HTERT RPE-1 (cell line): ENCODE measurements around the gene ATP13A4.

Source experiments
- in situ Hi-C: fragments of 300-500 bp; cut with MboI; formaldehyde crosslinking; loops from 4 replicates; pipeline ENCODE4 v1.14.3; 2020; ENCODE audit warnings: low sequenced_read_pairs

ATP13A4 gene

GRCh38 chr3:193498215-193498614 is 56.5 kb downstream of the ATP13A4 start:
- in situ Hi-C loops, result no loop called here

- in situ Hi-C loops, result no loop called here
Measured at GRCh38 chr3:193496658-193497057, 58.0 kb downstream of the ATP13A4 start.

- in situ Hi-C loops, result no loop called here
Measured at GRCh38 chr3:193491026-193491425, 63.7 kb downstream of the ATP13A4 start.

DNA sequence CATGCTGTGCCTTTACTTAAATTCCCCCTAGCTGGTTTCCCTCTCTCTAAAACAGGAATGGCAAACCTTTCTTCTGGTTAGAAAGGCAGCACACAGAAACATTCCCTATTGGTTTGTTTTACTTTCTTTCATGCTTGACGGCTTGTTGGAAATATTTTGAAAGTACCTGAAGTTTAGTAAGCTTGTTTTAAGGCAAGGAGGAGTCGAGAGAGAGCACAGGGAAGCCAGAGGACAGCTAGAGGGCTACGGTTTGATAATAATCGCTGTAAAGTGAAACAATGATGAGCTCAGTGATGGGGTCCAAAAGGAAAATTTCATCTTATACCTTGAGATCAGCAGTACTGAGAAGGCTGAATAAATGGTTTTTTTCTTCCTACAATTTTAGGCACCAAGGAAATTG is 64.1 kb downstream of the ATP13A4 start:
- in situ Hi-C loops, result no loop called here

DNA sequence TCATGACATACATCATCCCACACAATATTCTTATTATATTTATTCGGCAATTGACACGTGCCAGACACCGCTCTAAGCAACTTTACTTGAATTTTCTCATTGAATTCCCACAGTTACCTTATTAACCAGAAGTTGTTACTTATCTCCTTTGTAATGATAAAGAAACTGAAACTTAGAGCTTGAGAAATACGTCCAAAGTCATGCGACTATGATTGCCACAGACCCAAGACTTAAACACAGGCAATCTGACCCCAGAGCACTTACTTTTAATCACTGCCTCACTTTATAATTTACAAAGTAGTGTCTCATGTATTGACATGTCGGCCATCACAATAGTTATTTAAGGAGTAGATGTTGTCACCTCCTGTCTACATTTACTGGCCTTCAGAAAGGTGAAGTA is 64.7 kb downstream of the ATP13A4 start:
- in situ Hi-C loops, result no loop called here

GRCh38 chr3:193488741-193489140 is 66.0 kb downstream of the ATP13A4 start:
- in situ Hi-C loops, result no loop called here

GRCh38 chr3:193483988-193484539 is 70.6 kb downstream of the ATP13A4 start:
- in situ Hi-C loops, result no loop called here

DNA sequence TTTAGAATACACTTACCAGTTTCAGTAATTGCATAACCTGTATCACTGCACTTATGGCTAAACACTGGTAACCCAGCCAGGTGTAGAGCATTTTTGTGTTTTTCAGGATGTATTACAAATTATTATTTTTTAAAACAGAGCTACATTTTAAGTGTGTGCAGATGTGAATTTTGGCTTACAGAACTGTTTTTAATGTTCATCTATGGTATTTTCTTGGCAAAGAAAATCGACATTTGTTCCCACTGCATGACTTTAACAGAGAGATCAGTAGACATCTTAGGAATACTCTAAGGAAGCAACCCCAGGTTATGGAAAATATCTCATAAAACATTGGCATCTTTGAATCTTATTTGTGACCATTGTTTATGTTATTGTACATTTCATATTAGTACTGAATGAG is 73.3 kb downstream of the ATP13A4 start:
- in situ Hi-C loops, result no loop called here

DNA sequence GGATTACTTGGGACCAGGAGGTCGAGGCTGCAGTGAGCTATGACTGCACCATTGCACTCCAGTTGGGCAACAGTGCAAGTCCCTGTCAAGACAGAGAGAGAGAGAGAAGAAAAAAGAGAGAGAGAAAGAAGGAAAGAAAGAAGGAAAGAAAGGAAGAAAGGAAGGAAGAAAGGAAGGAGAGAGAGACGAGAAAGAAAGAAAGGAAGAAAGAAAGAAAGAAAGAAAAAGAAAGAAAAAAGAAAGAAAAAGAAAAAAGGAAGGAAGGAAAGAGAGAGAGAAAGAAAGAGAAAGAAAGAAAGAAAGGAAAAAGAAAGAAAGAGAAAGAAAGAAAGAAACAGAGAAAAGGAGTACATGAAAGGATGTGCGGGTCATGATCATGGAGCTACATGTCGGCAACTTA is 80.2 kb downstream of the ATP13A4 start:
- in situ Hi-C loops, result no loop called here

- in situ Hi-C loops, result no loop called here
Measured at GRCh38 chr3:193470710-193471109, 84.0 kb downstream of the ATP13A4 start.

GRCh38 chr3:193465992-193466608 is 88.6 kb downstream of the ATP13A4 start:
- in situ Hi-C loops, result no loop called here

DNA sequence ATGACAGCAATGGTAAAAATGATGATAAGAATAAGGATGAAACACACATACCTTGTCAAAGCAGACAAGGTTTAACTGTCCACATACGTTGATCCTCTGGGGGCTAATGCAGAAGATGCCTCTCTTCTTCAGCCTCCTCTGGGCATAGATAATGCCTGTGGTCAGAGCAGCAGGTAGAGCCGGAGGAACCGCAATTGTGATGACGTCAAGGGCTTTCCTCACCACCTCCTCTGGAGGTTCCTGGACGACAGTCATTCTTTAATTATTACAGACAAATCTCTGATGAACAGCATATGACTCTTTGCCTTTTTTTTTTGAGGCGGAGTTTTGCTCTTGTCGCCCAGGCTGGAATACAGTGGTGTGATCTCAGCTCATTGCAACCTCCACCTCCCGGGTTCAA is 89.8 kb downstream of the ATP13A4 start:
- in situ Hi-C loops, result no loop called here

- in situ Hi-C loops, result no loop called here
Measured at GRCh38 chr3:193457526-193457925, 97.2 kb downstream of the ATP13A4 start.

DNA sequence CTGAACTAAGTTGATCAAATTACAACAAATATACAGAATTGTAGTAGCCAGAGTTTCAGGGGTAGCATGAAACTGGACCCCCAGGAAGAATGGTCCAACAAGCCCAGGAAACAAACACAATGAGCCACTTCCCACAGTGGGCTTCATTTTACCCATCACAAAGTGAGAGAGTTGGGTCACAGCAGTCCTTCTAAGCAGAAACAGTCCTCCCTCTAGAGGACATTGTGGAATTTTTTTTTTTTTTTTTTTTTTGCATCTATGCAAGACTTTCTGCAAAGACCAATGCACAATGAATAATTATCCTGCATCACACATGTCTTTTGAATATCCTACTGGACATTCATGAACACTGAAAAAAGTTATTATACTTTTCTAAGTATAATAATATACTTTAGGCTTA is 102.4 kb downstream of the ATP13A4 start:
- in situ Hi-C loops, result no loop called here

DNA sequence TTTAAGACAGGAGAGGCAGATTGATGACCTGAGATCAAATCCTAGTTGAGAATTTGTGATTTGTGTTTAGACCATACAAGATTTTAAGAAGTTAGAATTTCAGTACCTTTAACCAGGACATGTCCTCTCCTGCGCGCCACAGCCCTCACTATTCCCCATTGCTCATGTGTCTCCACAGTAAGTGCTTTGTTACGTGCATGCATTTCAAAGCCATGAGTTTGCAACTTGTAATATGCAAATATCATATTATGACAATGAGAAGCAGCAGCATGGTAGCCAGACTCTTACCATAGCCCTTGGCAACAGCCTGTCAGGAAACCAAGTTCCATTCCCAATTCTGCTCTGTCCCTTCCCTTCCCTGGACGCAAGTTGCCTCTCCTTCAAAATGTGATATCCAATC is 102.8 kb downstream of the ATP13A4 start:
- in situ Hi-C loops, result no loop called here

- in situ Hi-C loops, result no loop called here
Measured at GRCh38 chr3:193446965-193447602, 107.6 kb downstream of the ATP13A4 start.

DNA sequence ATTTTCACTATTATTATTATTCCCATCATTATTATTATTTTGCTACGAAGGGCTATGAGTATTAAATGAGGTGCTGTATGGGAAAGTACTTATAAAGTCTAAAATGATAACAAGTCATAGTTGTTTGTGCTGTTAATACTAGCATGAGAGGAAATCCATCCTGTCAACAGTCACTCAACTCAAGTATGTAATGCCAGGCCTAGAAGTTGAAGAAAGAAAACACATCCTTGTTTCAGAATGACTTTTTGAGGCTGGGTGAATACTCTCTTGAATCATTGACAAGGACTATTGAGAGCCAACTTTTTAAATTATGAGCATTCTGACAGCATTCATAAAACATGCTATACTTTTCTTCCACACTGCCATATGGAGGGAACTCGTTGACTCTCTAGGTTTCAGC is 115.3 kb downstream of the ATP13A4 start:
- in situ Hi-C loops, result no loop called here

DNA sequence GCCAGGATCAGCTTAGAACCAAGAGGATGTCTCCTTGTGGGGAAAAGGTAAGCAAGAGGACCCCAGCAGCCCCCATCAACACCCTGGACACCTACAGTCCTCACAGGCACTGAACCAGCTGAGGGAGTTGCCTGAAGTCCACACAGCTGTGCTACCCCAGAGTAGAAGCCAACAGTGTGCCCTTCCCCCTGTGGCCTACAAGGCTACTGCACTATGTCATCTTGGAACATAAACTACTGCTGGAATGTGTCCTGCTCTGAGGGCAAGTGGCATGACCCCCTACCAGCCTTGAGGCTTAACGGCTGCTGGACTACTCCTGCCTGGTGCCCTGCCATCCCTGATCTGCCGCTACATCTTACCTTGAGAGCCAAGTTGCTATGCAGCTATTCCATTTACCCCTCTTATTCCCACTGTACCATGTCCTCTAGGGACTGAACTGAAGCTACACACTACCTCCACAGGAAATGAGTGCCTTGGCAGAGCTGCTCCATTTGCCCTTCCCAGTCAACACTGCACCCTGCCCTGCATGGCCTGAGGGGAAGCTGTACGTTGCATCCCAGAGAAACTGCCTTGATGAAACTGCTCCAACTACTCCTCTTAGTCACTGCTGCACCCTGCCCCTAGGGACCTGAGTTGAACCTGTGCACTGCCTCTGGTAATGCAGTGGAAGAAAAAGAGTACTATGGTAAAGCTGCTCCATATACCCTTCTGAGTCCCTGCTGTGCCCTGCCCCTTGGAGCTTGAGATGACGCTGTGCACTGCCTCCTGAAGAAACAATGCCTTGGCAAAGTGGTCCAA is 135.9 kb downstream of the ATP13A4 start:
- in situ Hi-C loops, result no loop called here

GRCh38 chr3:193416629-193417028 is 138.1 kb downstream of the ATP13A4 start:
- in situ Hi-C loops, result no loop called here

GRCh38 chr3:193407688-193408087 is 147.0 kb downstream of the ATP13A4 start:
- in situ Hi-C loops, result no loop called here

- in situ Hi-C loops, result no loop called here
Measured at GRCh38 chr3:193407112-193407511, 147.6 kb downstream of the ATP13A4 start.

- in situ Hi-C loops, result no loop called here
Measured at GRCh38 chr3:193403307-193403706, 151.4 kb downstream of the ATP13A4 start.
